A549 treated with GW870086 at 1 μM for 4 hours (cell line): ENCODE results near the gene MYLK4. TPM values are rescaled to one million over a fixed set of nuclear protein-coding genes. Genes with fewer than 3 reads are reported as not detected.

ENCODE experiments used
- total RNA-seq: library from RNA; stranded (reverse); fragments of 200-300 nt; extraction: Qiagen RNA extraction; gene quantifications from 5 replicates; pipeline ENCODE4 v1.2.3, GENCODE V29; 2022; ENCODE audit warnings: low read depth

MYLK4 gene
- 0.09 to 0.13 TPM (median 0.12 TPM) in 5 replicates for total RNA-seq

GRCh38 chr6:2750832-2751231 lies at the start of gene MYLK4:
Gene MYLK4 (minus strand): TSS chr6:2750922. CDS start chr6:2749294, 1,628 bp downstream.

GRCh38 chr6:2765166-2765895 lies 14.6 kb upstream of the MYLK4 start, which contains the start of gene WRNIP1:
Gene WRNIP1 (plus strand): TSS chr6:2765393. CDS start chr6:2765623, 230 bp downstream.

Other genes starting within 250 kb of the MYLK4 start
- 32.7 to 38.2 TPM (median 37.2 TPM) in 5 replicates for gene WRNIP1, start 14.5 kb upstream of the MYLK4 start, total RNA-seq
- gene SERPINB1, start 90.9 kb upstream of the MYLK4 start, total RNA-seq: 47.3 to 54.0 TPM (median 49.8 TPM) in 5 replicates
- 7.4 to 12.0 TPM (median 11.0 TPM) in 5 replicates for gene SERPINB9, start 152.4 kb upstream of the MYLK4 start, total RNA-seq
- 133 to 152 TPM (median 139 TPM) in 5 replicates for gene SERPINB6, start 220.6 kb upstream of the MYLK4 start, total RNA-seq
- 60.6 to 79.8 TPM (median 77.7 TPM) in 5 replicates for gene NQO2, start 249.0 kb upstream of the MYLK4 start, total RNA-seq